Neutrophil (primary cell): Measurements from ENCODE around the gene HTR1B.

Experiments used
- H3K27ac ChIP-seq: fragments of 200-600 bp; sonication (generic); 2 replicates; pipeline ENCODE4 v1.5.1; 2016; ENCODE audit warnings: mild to moderate bottlenecking, moderate library complexity
- H3K27me3 ChIP-seq: fragments of 200-600 bp; sonication (generic); 2 replicates; pipeline ENCODE4 v1.6.0; 2016; ENCODE audit warnings: mild to moderate bottlenecking
- H3K36me3 ChIP-seq: fragments of 200-600 bp; sonication (generic); 2 replicates; pipeline ENCODE4 v1.5.1; 2017
- H3K4me1 ChIP-seq, 2 experiments: fragments of 200-600 bp in 1 of 2; sonication (generic) in 1 of 2; 1 replicate in 1 of 2; 2 replicates in 1 of 2; pipeline versions ENCODE4 v1.5.1 to v1.6.1; 2013 to 2016; ENCODE audit warnings: low read depth in 1 of 2, low read length in 1 of 2, mild to moderate bottlenecking in 1 of 2, moderate library complexity in 1 of 2; ENCODE audit not compliant: control insufficient read depth in 1 of 2, insufficient read depth in 1 of 2
- H3K4me3 ChIP-seq, 2 experiments: fragments of 200-600 bp in 1 of 2; sonication (generic) in 1 of 2; 1 replicate in 1 of 2; 2 replicates in 1 of 2; pipeline ENCODE4 v1.5.1; 2013 to 2016; ENCODE audit warnings: low read depth in 1 of 2, low read length in 1 of 2, mild to moderate bottlenecking in 1 of 2, moderate library complexity in 1 of 2
- H3K9me3 ChIP-seq: fragments of 200-600 bp; sonication (generic); 2 replicates; pipeline ENCODE4 v1.5.1; 2016
- TF ChIP-seq, protein P1 (sequence below): fragments of 200-600 bp; sonication (generic); IDR thresholded peaks from 2 replicates; pipeline ENCODE4 v1.5.1; 2016; ENCODE audit warnings: antibody characterized with exemption

HTR1B gene

GRCh38 chr6:77446249-77446648 is 17.0 kb downstream of the HTR1B start:
- no peaks in the 10 kb centered on the region for H3K27me3 ChIP-seq
- H3K4me3 ChIP-seq = no peak overlapping the region
- H3K9me3 ChIP-seq = no peaks in the 10 kb centered on the region
- TF ChIP-seq, protein P1, sequence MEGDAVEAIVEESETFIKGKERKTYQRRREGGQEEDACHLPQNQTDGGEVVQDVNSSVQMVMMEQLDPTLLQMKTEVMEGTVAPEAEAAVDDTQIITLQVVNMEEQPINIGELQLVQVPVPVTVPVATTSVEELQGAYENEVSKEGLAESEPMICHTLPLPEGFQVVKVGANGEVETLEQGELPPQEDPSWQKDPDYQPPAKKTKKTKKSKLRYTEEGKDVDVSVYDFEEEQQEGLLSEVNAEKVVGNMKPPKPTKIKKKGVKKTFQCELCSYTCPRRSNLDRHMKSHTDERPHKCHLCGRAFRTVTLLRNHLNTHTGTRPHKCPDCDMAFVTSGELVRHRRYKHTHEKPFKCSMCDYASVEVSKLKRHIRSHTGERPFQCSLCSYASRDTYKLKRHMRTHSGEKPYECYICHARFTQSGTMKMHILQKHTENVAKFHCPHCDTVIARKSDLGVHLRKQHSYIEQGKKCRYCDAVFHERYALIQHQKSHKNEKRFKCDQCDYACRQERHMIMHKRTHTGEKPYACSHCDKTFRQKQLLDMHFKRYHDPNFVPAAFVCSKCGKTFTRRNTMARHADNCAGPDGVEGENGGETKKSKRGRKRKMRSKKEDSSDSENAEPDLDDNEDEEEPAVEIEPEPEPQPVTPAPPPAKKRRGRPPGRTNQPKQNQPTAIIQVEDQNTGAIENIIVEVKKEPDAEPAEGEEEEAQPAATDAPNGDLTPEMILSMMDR = no peak
- H3K36me3 ChIP-seq = no peaks in the 10 kb centered on the region
- no peaks in the 10 kb centered on the region for H3K4me1 ChIP-seq
- no peak overlapping the region for H3K27ac ChIP-seq

GRCh38 chr6:77445214-77445613 is 18.1 kb downstream of the HTR1B start:
- no peak overlapping the region for H3K4me3 ChIP-seq

DNA sequence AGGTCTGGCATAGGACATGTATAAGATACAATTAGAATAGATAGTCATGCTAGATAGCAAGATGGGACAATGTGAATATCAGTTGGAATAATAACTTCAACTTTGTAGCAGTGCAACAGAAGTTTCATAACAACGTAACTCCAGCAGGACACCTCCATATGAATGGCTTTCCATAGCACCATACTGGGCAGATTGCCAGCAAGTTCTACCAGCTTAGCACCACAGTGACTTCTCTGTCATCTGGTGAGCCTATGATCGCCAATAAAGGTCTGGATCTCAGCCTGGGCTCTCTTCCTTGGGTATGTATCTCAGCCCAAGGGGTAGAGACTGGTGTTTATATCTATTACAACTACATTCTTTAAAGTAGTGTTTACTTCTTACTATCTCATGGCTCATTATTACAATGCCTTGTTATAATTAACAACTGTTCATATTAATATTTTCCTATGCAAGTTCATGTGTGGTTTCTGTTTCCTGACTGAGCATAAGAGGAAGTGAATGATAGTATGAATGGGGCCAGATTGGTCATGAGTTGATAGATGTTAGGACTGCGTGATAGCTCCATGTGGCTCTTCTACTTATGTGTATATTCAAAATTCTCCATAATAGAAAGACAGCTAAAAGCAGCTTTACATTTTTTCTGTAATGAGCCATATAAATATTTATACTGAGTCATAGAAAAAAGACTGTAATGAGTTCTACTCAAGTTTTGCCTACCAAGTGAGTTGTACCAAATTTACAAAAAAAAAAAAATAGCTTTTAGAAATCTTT is 22.9 kb downstream of the HTR1B start:
- TF ChIP-seq, protein P1 = no peak
- Histone ChIP-seq H3K27ac (no peak overlapping the region), H3K4me1 (no peaks in the 10 kb centered on the region), H3K9me3 (no peaks in the 10 kb centered on the region), H3K4me3 (no peak overlapping the region), H3K27me3 (no peaks in the 10 kb centered on the region), H3K36me3 (no peaks in the 10 kb centered on the region)

More at GRCh38 chr6:77445214-77445613, 18.1 kb downstream of the HTR1B start:
- Histone ChIP-seq H3K27me3 (no peaks in the 10 kb centered on the region), H3K27ac (no peak overlapping the region), H3K4me1 (no peaks in the 10 kb centered on the region), H3K9me3 (no peaks in the 10 kb centered on the region), H3K36me3 (no peaks in the 10 kb centered on the region)
- TF ChIP-seq, protein P1 = no peak

GRCh38 chr6:77433888-77434287 is 29.4 kb downstream of the HTR1B start:
- TF ChIP-seq, protein P1 = no peak
- no peak overlapping the region for H3K4me3 ChIP-seq
- H3K27me3 ChIP-seq = no peaks in the 10 kb centered on the region
- no peaks in the 10 kb centered on the region for H3K9me3 ChIP-seq
- no peaks in the 10 kb centered on the region for H3K36me3 ChIP-seq
- H3K4me1 ChIP-seq = no peaks in the 10 kb centered on the region
- H3K27ac ChIP-seq = no peak overlapping the region

- Histone ChIP-seq H3K9me3 (no peaks in the 10 kb centered on the region), H3K4me3 (no peak overlapping the region), H3K36me3 (no peaks in the 10 kb centered on the region), H3K27me3 (no peaks in the 10 kb centered on the region), H3K4me1 (no peaks in the 10 kb centered on the region), H3K27ac (no peak overlapping the region)
- TF ChIP-seq, protein P1 = no peak
These were observed 32.8 kb downstream of the HTR1B start for GRCh38 chr6:77430504-77430903.
